NOMO-1 (cell line): ENCODE results near the gene ADAM33.

ENCODE experiments used
- DNase-seq, 2 experiments: peaks; one replicate each; lab custom pipeline; 2025; ENCODE audit not compliant: unreplicated experiment in 2 of 2; lab: John Stamatoyannopoulos, UW

ADAM33 gene

GRCh38 chr20:3669710-3670367 is 12.0 kb downstream of the ADAM33 start:
- no peak for DNase-seq

DNA sequence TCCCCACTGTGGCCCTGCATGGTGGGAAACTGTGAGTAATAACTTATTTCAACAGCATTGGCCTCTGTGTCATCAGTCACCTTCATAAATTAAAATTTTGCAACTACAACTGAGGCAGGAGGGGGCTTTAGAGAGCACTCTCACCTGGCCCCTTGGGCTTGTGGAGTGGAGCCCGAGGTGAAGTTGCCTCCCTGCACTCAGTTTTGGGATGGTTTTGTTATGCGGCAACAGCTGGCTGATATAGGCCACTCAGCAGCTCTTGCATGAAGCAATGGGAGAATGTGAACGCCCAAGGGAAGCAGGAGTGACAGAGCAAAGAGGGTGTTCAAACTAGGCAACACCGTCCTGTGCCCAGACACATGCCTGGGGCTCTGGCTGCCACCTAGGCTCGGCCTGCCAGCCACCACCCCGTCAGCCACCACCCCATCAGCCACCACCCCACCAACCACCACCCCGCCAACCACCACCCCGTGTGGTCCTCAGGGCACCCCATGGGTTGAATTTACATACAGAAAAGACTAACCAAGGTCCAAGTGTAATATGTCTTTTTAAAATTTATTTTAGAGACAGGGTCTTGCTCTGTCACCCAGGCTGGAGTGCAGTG is 14.3 kb downstream of the ADAM33 start:
- DNase-seq, result no peak

DNA sequence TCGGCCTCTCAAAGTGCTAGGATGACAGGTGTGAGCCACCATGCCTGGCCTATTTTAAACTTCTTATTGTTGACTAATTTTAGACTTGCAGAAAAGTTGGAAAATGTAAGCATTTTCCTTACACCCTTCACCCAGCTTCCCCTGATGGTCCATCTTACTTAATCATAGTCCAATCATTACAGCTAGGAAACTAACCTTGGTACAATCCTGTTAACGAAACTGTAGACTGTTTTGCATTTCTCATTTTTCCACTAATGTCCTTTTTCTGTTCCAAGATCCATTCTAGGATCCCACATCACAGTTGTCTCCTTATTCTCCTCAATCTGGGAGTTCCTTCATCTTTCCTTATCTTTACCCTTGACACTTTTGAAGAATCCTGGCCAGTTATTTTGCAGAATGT is 18.0 kb downstream of the ADAM33 start:
- DNase-seq, result no peak

DNA sequence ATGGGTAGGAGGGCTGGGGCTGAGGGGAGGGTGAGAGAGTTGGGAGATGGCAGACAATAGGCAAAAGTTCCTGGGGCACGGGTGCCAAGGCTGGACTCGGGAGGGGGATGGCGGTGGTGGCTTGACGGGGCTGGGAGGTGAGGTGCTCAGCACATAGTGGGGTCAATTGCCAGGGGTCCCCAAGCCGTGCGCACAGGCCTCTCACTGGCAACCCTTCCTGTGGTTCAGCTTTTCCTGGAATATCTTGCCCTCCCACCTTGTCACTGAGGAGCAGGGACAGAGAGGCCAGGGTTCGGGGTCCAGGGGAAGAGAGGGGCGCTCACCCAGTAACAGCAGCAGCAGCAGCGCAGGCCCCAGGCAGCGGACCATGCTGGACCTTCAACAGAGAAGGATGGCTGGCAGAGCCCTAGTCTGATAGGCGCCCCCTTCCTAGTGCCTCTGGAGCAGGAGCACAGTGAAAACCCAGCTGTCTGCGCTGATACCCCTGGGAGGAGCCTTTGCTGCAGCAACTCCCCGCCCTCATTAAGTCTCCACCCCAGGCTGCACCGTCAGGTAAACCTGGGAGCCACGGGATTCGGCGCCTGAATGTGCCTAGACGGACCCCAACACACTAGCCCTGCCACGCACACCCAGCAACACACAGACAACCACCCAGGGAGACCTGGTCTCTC is 18.6 kb downstream of the ADAM33 start, which contains the start of gene GFRA4:
Gene GFRA4, minus strand, starts transcription at position 369 of the 671 bp plus-strand sequence. Its CDS starts 0 bp downstream, at position 369.
- no peak for DNase-seq

GRCh38 chr20:3661814-3662665 is 19.8 kb downstream of the ADAM33 start:
- DNase-seq, result no peak

DNA sequence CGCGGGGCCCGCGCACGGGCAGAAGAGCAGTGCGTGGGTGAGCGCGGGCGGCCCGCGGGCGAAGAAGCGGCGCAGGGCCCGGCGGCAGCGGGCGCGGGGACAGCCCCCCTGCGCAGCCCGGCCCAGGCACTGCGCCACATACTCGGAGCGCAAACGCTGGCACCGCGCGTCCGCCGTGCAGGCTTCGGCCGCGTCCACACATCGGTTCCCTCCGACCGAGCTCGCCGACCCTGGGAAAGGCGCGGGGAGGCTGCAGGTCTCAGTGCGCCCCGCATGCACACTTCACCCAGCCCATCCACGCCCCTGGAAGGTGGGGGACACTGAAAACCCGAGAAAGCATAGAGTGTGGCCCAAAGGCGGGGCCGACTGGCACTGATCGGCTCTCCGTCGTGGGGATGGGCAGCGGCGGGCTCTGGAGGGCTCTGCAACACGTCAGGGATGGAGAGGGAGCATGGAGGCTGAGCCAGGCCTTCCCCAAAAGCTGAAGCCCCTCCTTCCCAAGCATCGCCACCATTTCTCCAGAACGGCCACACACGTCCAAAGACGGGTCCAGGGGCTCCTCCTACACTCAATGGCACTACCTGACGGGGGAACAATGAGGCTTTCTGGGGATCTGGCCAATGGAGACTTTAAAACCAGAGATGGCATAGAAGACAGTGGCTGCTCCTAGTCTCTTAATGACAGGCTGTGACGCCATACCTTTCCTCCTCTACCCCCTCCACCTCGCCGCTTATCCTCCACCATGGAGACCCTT is 20.6 kb downstream of the ADAM33 start:
- DNase-seq, result no peak

DNA sequence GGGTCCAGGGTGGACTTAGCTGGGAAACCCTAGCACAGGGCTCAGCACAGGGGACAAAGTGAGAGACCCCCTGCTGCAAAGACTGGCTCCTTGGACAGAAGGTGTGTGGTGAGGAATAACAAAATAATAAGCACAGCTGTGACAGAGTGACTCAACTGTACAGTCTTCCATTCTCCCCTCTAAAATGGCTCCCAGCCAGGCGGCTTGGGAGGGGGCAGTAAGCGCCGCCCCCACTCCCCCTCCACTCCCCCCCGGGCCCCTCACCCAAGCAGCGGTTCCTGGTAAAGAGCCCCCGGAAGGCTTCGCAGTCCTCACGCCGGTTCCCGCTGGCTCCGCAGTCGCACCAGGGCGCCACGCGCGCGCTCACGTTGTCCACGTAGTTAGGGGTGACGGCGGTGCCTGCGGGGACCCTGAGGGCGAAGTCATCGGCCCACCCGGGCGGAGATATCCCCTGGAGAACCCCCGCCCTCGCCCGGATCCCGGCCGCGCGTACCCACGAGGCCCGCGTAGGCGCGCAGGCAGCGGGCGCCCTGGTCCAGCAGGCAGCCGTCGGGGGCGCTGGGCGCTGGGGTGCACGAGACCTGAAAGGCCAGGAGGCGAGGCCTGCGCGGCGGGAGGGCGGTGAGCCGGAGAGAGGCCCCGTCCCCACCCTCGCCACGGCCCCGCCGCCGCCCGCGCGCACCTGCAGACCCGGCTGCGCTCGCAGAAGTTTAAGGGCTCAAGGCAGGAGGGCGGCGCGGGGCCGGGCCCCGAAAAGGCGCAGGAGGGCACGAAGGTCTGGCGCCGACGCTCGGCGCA is 21.3 kb downstream of the ADAM33 start:
- DNase-seq, result no peak

DNA sequence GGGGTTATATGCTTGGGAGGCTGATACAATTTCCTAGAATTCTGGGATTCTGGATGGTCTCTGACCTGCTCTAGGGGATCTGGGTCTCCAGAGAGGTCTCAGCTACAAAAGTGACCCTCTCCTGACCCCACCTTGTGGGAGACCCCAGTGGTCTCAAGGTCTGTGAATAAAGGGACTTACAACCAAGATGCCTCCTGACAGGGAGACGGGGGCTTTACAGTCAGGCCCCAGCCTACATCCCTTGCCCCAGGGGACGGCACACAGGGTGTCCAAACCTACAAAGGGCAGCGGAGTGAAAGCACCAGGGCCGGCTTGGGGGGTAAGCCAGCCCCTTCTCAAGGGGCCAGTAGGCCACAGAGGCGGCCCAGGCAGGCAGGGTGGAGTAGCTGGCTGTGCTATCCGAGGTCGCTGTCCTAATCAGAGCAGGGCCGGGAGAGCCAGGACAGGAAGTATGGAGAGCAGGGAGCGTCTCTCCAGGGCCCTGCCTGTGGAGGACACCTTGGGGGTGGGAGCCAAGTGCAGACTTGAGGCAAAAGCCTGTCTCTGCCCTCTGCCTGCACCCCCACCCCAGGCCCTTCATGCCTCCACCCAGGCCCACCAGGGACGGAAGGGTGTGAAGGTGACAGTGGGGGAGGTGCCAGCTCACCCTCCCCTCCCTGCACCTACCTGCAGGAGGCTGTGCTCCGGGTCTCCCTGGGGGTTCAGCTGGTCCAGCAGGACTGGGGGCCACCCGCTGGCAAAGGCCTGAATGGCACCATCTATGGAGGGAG is 22.1 kb downstream of the ADAM33 start:
- no peak for DNase-seq

GRCh38 chr20:3658716-3659491 is 22.9 kb downstream of the ADAM33 start:
- DNase-seq, result peak; percentile 39 to 86

GRCh38 chr20:3658019-3658715 is 23.6 kb downstream of the ADAM33 start:
- no peak for DNase-seq

- DNase-seq, result no peak
Measured at GRCh38 chr20:3655131-3655405, 26.7 kb downstream of the ADAM33 start.

- DNase-seq, result no peak
Measured at GRCh38 chr20:3654326-3655130, 27.3 kb downstream of the ADAM33 start.

- DNase-seq, result no peak
Measured at GRCh38 chr20:3653921-3654320, 27.9 kb downstream of the ADAM33 start.

GRCh38 chr20:3652676-3653596 is 28.9 kb downstream of the ADAM33 start:
- DNase-seq, result peak; percentile 55

DNA sequence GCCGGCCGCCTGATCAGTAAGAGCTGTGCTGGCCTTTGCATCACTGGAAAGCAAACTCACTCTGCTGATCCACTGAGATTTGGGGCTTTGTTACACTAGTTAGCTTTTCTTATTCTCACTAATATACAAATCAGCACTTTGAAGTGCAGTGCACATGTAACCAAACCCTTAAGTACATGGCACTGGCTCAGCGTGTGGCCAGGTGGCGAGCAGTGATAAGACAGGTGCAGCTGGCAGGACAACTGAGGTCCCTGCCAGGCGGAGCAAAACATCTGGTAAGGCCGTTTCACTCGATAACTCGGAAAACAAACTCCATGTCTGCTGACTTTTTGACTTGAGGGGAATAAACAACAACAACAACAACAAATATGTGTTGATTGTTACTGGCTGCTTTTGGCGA is 29.6 kb downstream of the ADAM33 start:
- no peak for DNase-seq
